Measurements from ENCODE around the gene RPSA. TPM values are rescaled to one million over a fixed set of nuclear protein-coding genes. Genes with fewer than 3 reads are reported as not detected.
A peak's percentile ranks its signal among the peaks of the same experiment; 100 is the strongest.

The RPSA gene
- total RNA-seq, 6 donors from 2014 or later: 317 to 921 (median 709) TPM

GRCh38 chr3:39409514-39410136 lies 3.1 kb downstream of the RPSA start:
- H3K27me3 ChIP-seq: no peaks in the 10 kb centered on the region
- H3K4me3 ChIP-seq: no peak overlapping the region
- H3K9me3 ChIP-seq: no peaks in the 10 kb centered on the region
- ATAC-seq (ENCODE audit: low FRiP score in 2 of 2) (no peak), DNase-seq (no peak)
- peaks cover 22 to 70% (median 49%) of the 10 kb centered on the region in 4 donors for H3K36me3 ChIP-seq
- TF ChIP-seq POLR2AphosphoS5 (IDR thresholded peaks at IDR 0.05) (no peak), POLR2A (IDR thresholded peaks at IDR 0.05) (no peak), CTCF (IDR thresholded peaks at IDR 0.05) (no peak), EP300 (IDR thresholded peaks at IDR 0.05) (no peak)
- no peak overlapping the region for H3K27ac ChIP-seq
- 73 to 78% methylated on average over 7 of the region's 7 CpGs for WGBS, 2 donors
- peaks cover 22 to 38% (median 26%) of the 10 kb centered on the region in 4 donors for H3K4me1 ChIP-seq

GRCh38 chr3:39410893-39411292 lies 4.4 kb downstream of the RPSA start:
- H3K27me3 ChIP-seq: no peaks in the 10 kb centered on the region
- peaks cover 22 to 34% (median 25%) of the 10 kb centered on the region in 4 donors for H3K4me1 ChIP-seq
- WGBS, 2 donors: 93 to 99% methylated on average over 5 to 7 of the region's 7 CpGs
- DNase-seq (no peak), ATAC-seq (ENCODE audit: low FRiP score in 2 of 2) (no peak)
- H3K36me3 ChIP-seq: peaks cover 22 to 70% (median 49%) of the 10 kb centered on the region in 4 donors
- no peak overlapping the region for H3K4me3 ChIP-seq
- no peak for TF ChIP-seq CTCF (IDR thresholded peaks at IDR 0.05)
- no peak for TF ChIP-seq EP300 (IDR thresholded peaks at IDR 0.05)
- no peak for TF ChIP-seq POLR2A (IDR thresholded peaks at IDR 0.05)
- TF ChIP-seq POLR2AphosphoS5 (IDR thresholded peaks at IDR 0.05): no peak
- no peak overlapping the region for H3K27ac ChIP-seq
- H3K9me3 ChIP-seq: no peaks in the 10 kb centered on the region

GRCh38 chr3:39412668-39413260 lies 6.2 kb downstream of the RPSA start:
- H3K27me3 ChIP-seq: no peaks in the 10 kb centered on the region
- H3K27ac ChIP-seq: no peak overlapping the region
- peaks cover 15 to 21% (median 20%) of the 10 kb centered on the region in 4 donors for H3K4me1 ChIP-seq
- peaks cover 22 to 69% (median 49%) of the 10 kb centered on the region in 4 donors for H3K36me3 ChIP-seq
- no peak for ATAC-seq (ENCODE audit: low FRiP score in 2 of 2)
- no peak for DNase-seq
- H3K4me3 ChIP-seq: no peak overlapping the region
- WGBS, 2 donors: 85 to 90% methylated on average over 8 to 9 of the region's 9 CpGs
- no peaks in the 10 kb centered on the region for H3K9me3 ChIP-seq
- TF ChIP-seq CTCF (IDR thresholded peaks at IDR 0.05) (no peak), POLR2AphosphoS5 (IDR thresholded peaks at IDR 0.05) (no peak), POLR2A (IDR thresholded peaks at IDR 0.05) (no peak), EP300 (IDR thresholded peaks at IDR 0.05) (no peak)

- Histone ChIP-seq H3K9me3 (no peaks in the 10 kb centered on the region), H3K4me3 (no peak overlapping the region), H3K27me3 (no peaks in the 10 kb centered on the region), H3K4me1 (peaks cover 5 to 12% (median 10%) of the 10 kb centered on the region in 4 donors), H3K36me3 (peaks cover 22 to 58% (median 46%) of the 10 kb centered on the region in 4 donors), H3K27ac (peak overlapping the region in 3 of 4 donors; percentile 9 to 62 (median 16))
- DNase-seq (no peak), ATAC-seq (ENCODE audit: low FRiP score in 2 of 2) (no peak)
- 73 to 81% methylated on average over 6 of the region's 6 CpGs for WGBS, 2 donors
- no peak for TF ChIP-seq POLR2AphosphoS5 (IDR thresholded peaks at IDR 0.05)
- TF ChIP-seq POLR2A (IDR thresholded peaks at IDR 0.05): no peak
- no peak for TF ChIP-seq CTCF (IDR thresholded peaks at IDR 0.05)
- TF ChIP-seq EP300 (IDR thresholded peaks at IDR 0.05): no peak
Measured at GRCh38 chr3:39413691-39414420, 7.3 kb downstream of the RPSA start.
